ENCODE measurements around the gene PALD1. TPM values are rescaled to one million over a fixed set of nuclear protein-coding genes. Genes with fewer than 3 reads are reported as not detected.

The PALD1 gene
- total and polyA plus RNA-seq, 2 experiments from 2014 or later = 11.9 to 58.2 TPM

GRCh38 chr10:70551466-70551865 is 72.9 kb downstream of the PALD1 start:
- Histone ChIP-seq H4K20me1 (replicated peaks; ENCODE audit: insufficient read depth) (no peaks in the 10 kb centered on the region), H3K79me2 (replicated peaks; ENCODE audit: insufficient read depth) (no peaks in the 10 kb centered on the region), H3F3A (replicated peaks; ENCODE audit: low read depth) (no peaks in the 10 kb centered on the region), H3K27me3 (ENCODE audit: insufficient read depth) (no peaks in the 10 kb centered on the region), H3K4me2 (no peak overlapping the region), H3K27ac (ENCODE audit: low read depth) (no peak overlapping the region), H3K36me3 (ENCODE audit: insufficient read depth) (no peaks in the 10 kb centered on the region), H3K4me1 (ENCODE audit: insufficient read depth) (no peaks in the 10 kb centered on the region; the same call in 1 of the 2 replicates), H3K9me2 (ENCODE audit: insufficient read depth) (no peaks in the 10 kb centered on the region), H2AFZ (no peak overlapping the region), H3K4me3 (no peak overlapping the region)
- Mint-ChIP-seq H3K27me3 (ENCODE audit: insufficient read depth, low read depth, poor library complexity) (peaks cover 9% of the 10 kb centered on the region), H3K36me3 (ENCODE audit: low read depth) (peaks cover 34% of the 10 kb centered on the region), H3K4me1 (peaks cover 12% of the 10 kb centered on the region; the same call in 2 of the 3 replicates), H3K4me3 (no peak overlapping the region), H3K9me3 (no peaks in the 10 kb centered on the region), H3K27ac (no peak overlapping the region)
- TF ChIP-seq NANOG (IDR thresholded peaks at IDR 0.05; ENCODE audit: borderline replicate concordance) (no peak), EZH2phosphoT487 (IDR thresholded peaks at IDR 0.05; ENCODE audit: unreplicated experiment) (no peak), CREB1 (CRISPR knock-in tag; IDR thresholded peaks at IDR 0.05; ENCODE audit: low read depth) (no peak), JUNB (IDR thresholded peaks at IDR 0.05; ENCODE audit: unreplicated experiment) (no peak), STAT1 (IDR thresholded peaks at IDR 0.05; ENCODE audit: unreplicated experiment) (no peak), ZNF462 (CRISPR knock-in tag; IDR thresholded peaks at IDR 0.05) (no peak), CTCF (conservative IDR thresholded peaks at IDR 0.05; ENCODE audit: low read depth in 2 of 2) (no peak), ETS1 (IDR thresholded peaks at IDR 0.05) (no peak), ZNF114 (CRISPR knock-in tag; IDR thresholded peaks at IDR 0.05) (no peak), POLR2AphosphoS5 (IDR thresholded peaks at IDR 0.05; ENCODE audit: low read depth) (no peak), REST (IDR thresholded peaks at IDR 0.05; ENCODE audit: unreplicated experiment) (no peak), EZH2 (IDR thresholded peaks at IDR 0.05; ENCODE audit: low read depth, unreplicated experiment) (no peak), ZNF331 (CRISPR knock-in tag; IDR thresholded peaks at IDR 0.05; ENCODE audit: low read depth) (no peak)
- DNase-seq (ENCODE audit: low spot score) (no peak), ATAC-seq (no peak)
